ENCODE measurements around the gene POLR1A.

Gene POLR1A

DNA sequence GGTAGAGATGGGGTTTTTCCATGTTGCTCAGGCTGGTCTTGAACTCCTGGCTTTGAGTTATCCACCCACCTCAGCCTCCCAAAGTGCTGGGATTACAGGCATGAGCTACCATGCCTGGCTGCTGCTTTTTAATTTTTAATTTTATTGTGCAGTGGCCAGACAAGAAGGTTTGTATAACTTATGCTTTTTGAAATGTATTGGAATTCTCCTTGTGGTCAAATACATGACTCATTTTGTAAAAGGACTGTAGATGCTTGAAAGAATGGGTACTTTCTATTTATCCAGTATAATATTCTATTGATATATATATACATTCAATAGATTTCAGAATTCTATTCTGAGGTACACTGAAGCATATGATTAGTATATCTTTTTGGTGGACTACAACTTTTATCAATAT lies 134.3 kb downstream of the POLR1A start:
- no peak for DNase-seq
